SK-N-SH treated with all-trans-retinoic acid at 6 μM for 48 hours (cell line): ENCODE results near the gene EML6.

Source experiments
- ATAC-seq: fragments of 200-7000 bp; cut with Tn5 transposase; 3 replicates; pipeline ENCODE4 v1.9.1; 2020; ENCODE audit warnings: mild to moderate bottlenecking, moderate library complexity
- ARNTL ChIP-seq: fragments of 450-650 bp; formaldehyde crosslinking; IDR thresholded peaks from 2 replicates; pipeline ENCODE4 v1.5.0; 2020; ENCODE audit warnings: low read depth, mild to moderate bottlenecking, moderate library complexity, borderline replicate concordance
- BACH2 ChIP-seq: fragments of 250-450 bp; sonication (Bioruptor Pico); IDR thresholded peaks from 2 replicates; pipeline ENCODE4 v1.9.0; 2021; ENCODE audit warnings: mild to moderate bottlenecking, borderline replicate concordance
- CREB5 ChIP-seq: fragments of 250-450 bp; sonication (Bioruptor Pico); IDR thresholded peaks from 2 replicates; pipeline ENCODE4 v1.5.1; 2020; ENCODE audit warnings: low read depth, mild to moderate bottlenecking, moderate library complexity
- CSDC2 ChIP-seq: fragments of 250-450 bp; sonication (Bioruptor Pico); IDR thresholded peaks from 2 replicates; pipeline ENCODE4 v1.5.0; 2020; ENCODE audit warnings: mild to moderate bottlenecking, moderate library complexity
- CSRNP3 ChIP-seq: fragments of 250-450 bp; sonication (Bioruptor Pico); IDR thresholded peaks from 2 replicates; pipeline ENCODE4 v1.5.1; 2021; ENCODE audit warnings: mild to moderate bottlenecking, moderate library complexity
- ESRRG ChIP-seq: fragments of 250-450 bp; sonication (Bioruptor Pico); IDR thresholded peaks from 2 replicates; pipeline ENCODE4 v1.6.1; 2021; ENCODE audit warnings: mild to moderate bottlenecking
- GLIS3 ChIP-seq: fragments of 250-450 bp; sonication (Bioruptor Pico); IDR thresholded peaks from 2 replicates; pipeline ENCODE4 v1.5.0; 2020; ENCODE audit warnings: mild to moderate bottlenecking, moderate library complexity
- ISL1 ChIP-seq: fragments of 250-450 bp; sonication (Bioruptor Pico); IDR thresholded peaks from 2 replicates; pipeline ENCODE4 v2.1.2; 2022; ENCODE audit warnings: mild to moderate bottlenecking, moderate library complexity
- OSR1 ChIP-seq: fragments of 250-450 bp; sonication (Bioruptor Pico); IDR thresholded peaks from 2 replicates; pipeline ENCODE4 v1.8.0; 2022; ENCODE audit warnings: moderate library complexity, mild to moderate bottlenecking, inconsistent platforms
- PATZ1 ChIP-seq: fragments of 250-450 bp; sonication (Bioruptor Pico); IDR thresholded peaks from 2 replicates; pipeline ENCODE4 v1.8.0; 2020; ENCODE audit warnings: mild to moderate bottlenecking, moderate library complexity, borderline replicate concordance
- PPARA ChIP-seq: fragments of 250-450 bp; sonication (Bioruptor Pico); IDR thresholded peaks from 2 replicates; pipeline ENCODE4 v1.5.0; 2020; ENCODE audit warnings: mild to moderate bottlenecking, borderline replicate concordance
- RARB ChIP-seq: fragments of 250-450 bp; sonication (Bioruptor Pico); IDR thresholded peaks from 2 replicates; pipeline ENCODE4 v1.8.0; 2021; ENCODE audit warnings: mild to moderate bottlenecking, moderate library complexity
- TCF4 ChIP-seq: fragments of 250-450 bp; sonication (Bioruptor Pico); IDR thresholded peaks from 2 replicates; pipeline ENCODE4 v1.8.0; 2021; ENCODE audit warnings: mild to moderate bottlenecking, moderate library complexity, borderline replicate concordance
- TOX ChIP-seq: fragments of 250-450 bp; sonication (Bioruptor Pico); IDR thresholded peaks from 2 replicates; pipeline ENCODE4 v1.8.0; 2021; ENCODE audit warnings: mild to moderate bottlenecking, moderate library complexity, borderline replicate concordance
- TSHZ2 ChIP-seq: fragments of 250-450 bp; sonication (Bioruptor Pico); IDR thresholded peaks from 2 replicates; pipeline ENCODE4 v1.5.0; 2020; ENCODE audit warnings: mild to moderate bottlenecking, moderate library complexity
- ZC3H10 ChIP-seq: fragments of 250-450 bp; sonication (Bioruptor Pico); IDR thresholded peaks from 2 replicates; pipeline ENCODE4 v1.5.1; 2021; ENCODE audit warnings: mild to moderate bottlenecking, moderate library complexity
- ZFP3 ChIP-seq: fragments of 250-450 bp; sonication (Bioruptor Pico); IDR thresholded peaks from 2 replicates; pipeline ENCODE4 v1.5.0; 2020; ENCODE audit warnings: mild to moderate bottlenecking, moderate library complexity
- ZFP30 ChIP-seq: fragments of 450-650 bp; formaldehyde crosslinking; IDR thresholded peaks from 2 replicates; pipeline ENCODE4 v1.5.0; 2022; ENCODE audit warnings: mild to moderate bottlenecking, moderate library complexity
- ZNF565 ChIP-seq: fragments of 450-650 bp; formaldehyde crosslinking; conservative IDR thresholded peaks from 2 replicates; pipeline ENCODE4 v1.5.0; 2020; ENCODE audit warnings: low read depth, mild to moderate bottlenecking, moderate library complexity
- ZNF70 ChIP-seq: fragments of 450-650 bp; formaldehyde crosslinking; IDR thresholded peaks from 2 replicates; pipeline ENCODE4 v1.5.0; 2020; ENCODE audit warnings: mild to moderate bottlenecking, moderate library complexity
- ZNF8 ChIP-seq: fragments of 450-650 bp; formaldehyde crosslinking; IDR thresholded peaks from 2 replicates; pipeline ENCODE4 v1.5.0; 2020; ENCODE audit warnings: mild to moderate bottlenecking, moderate library complexity

Gene EML6

GRCh38 chr2:54908591-54908990 is 185.1 kb downstream of the EML6 start:
- no peak for TF ChIP-seq ZFP30 (CRISPR knock-in tag)
- no peak for TF ChIP-seq CSRNP3
- no peak for TF ChIP-seq TCF4 (CRISPR knock-in tag)
- TF ChIP-seq ZNF565 (CRISPR knock-in tag): no peak
- no peak for TF ChIP-seq ZNF70 (CRISPR knock-in tag)
- no peak for TF ChIP-seq PPARA (CRISPR knock-in tag)
- TF ChIP-seq ESRRG (CRISPR knock-in tag): no peak
- TF ChIP-seq ZNF8: no peak
- no peak for TF ChIP-seq TOX (CRISPR knock-in tag)
- no peak for TF ChIP-seq OSR1 (CRISPR knock-in tag)
- ATAC-seq: no peak

- ATAC-seq: peak; percentile 28; the same call in 2 of the 3 replicates
- no peak for TF ChIP-seq OSR1 (CRISPR knock-in tag)
- TF ChIP-seq RARB (CRISPR knock-in tag): no peak
- no peak for TF ChIP-seq GLIS3
- no peak for TF ChIP-seq ZFP3 (CRISPR knock-in tag)
- no peak for TF ChIP-seq TSHZ2
- TF ChIP-seq TCF4 (CRISPR knock-in tag): no peak
- TF ChIP-seq CSRNP3: no peak
- TF ChIP-seq, all 23 proteins: peak for 0
Measured at GRCh38 chr2:54909001-54909400, 185.5 kb downstream of the EML6 start.

GRCh38 chr2:54912305-54912704 is 188.8 kb downstream of the EML6 start:
- ATAC-seq: no peak
- TF ChIP-seq ZNF565 (CRISPR knock-in tag) (no peak), CSDC2 (no peak), TSHZ2 (no peak), RARB (CRISPR knock-in tag) (no peak), PPARA (CRISPR knock-in tag) (no peak), OSR1 (CRISPR knock-in tag) (no peak), ESRRG (CRISPR knock-in tag) (no peak), CSRNP3 (no peak), ZC3H10 (CRISPR knock-in tag) (no peak), ARNTL (CRISPR knock-in tag) (no peak), CREB5 (CRISPR knock-in tag) (no peak), PATZ1 (CRISPR knock-in tag) (no peak), BACH2 (no peak), ISL1 (CRISPR knock-in tag) (no peak), ZFP30 (CRISPR knock-in tag) (no peak), GLIS3 (no peak)
